Colonic mucosa (tissue), 4 donors: ENCODE results near the gene SPACA7. TPM values are rescaled to one million over a fixed set of nuclear protein-coding genes. Genes with fewer than 3 reads are reported as not detected.
"Not testable (repeated sequence)": the region's sequence is repeated elsewhere in the genome, so short reads cannot be mapped to it uniquely, and the experiment has no call there.

Experiments used
- DNase-seq: peaks from one replicate; pipeline ENCODE4 v3.0.0-alpha.2; 2020
- H3K27ac ChIP-seq: fragments of 200-600 bp; one replicate; pipeline ENCODE4 v1.8.0; 2021
- H3K27me3 ChIP-seq: fragments of 200-600 bp; one replicate; pipeline ENCODE4 v1.8.0; 2021
- H3K36me3 ChIP-seq: fragments of 200-600 bp; one replicate; pipeline ENCODE4 v1.8.0; 2021
- H3K4me1 ChIP-seq: fragments of 200-600 bp; one replicate; pipeline ENCODE4 v1.8.0; 2021; ENCODE audit warnings: mild to moderate bottlenecking
- H3K4me3 ChIP-seq: fragments of 200-600 bp; one replicate; pipeline ENCODE4 v1.8.0; 2021
- H3K9ac ChIP-seq, 2 donors: one replicate each; pipeline ENCODE4 v1.7.0; 2013; ENCODE audit warnings: control low read depth in 2 of 2, low read depth in 2 of 2, low read length in 2 of 2
- H3K9me3 ChIP-seq: fragments of 200-600 bp; one replicate; pipeline ENCODE4 v1.8.0; 2021
- CTCF ChIP-seq: fragments of 200-600 bp; IDR thresholded peaks from one replicate; pipeline ENCODE4 v1.8.0; 2022; ENCODE audit warnings: antibody characterized with exemption, mild to moderate bottlenecking
- intact Hi-C: fragments of 100-400 bp; cut with DNase I; formaldehyde crosslinking; loops from one replicate; pipeline ENCODE4 v1.14.1; 2022
- total RNA-seq, 2 donors: library from RNA; stranded (reverse); fragmentation: NEBNext Ultra II Directional in 1 of 2; extraction: Animal tissue kit (Norgen Biotek cat#: 25700) in 1 of 2; gene quantifications; one replicate each; pipeline ENCODE4 v1.2.1, GENCODE V29; 2021
- donor health status: healthy.
- donor health status: DM: no; HTN: no; CAD: no.
- donor health status: DM: no; HTN: no; CAD: no.

Gene SPACA7
- total RNA-seq, 2 donors from 2014 or later: not detected

- Histone ChIP-seq H3K27me3 (no peaks in the 10 kb centered on the region), H3K9ac (no peak overlapping the region), H3K9me3 (no peaks in the 10 kb centered on the region), H3K27ac (no peak overlapping the region), H3K4me3 (no peak overlapping the region), H3K4me1 (no peaks in the 10 kb centered on the region), H3K36me3 (no peaks in the 10 kb centered on the region)
- intact Hi-C loops: no loop called here
- no peak for TF ChIP-seq CTCF
- DNase-seq: no peak
Measured at GRCh38 chr13:112397108-112397507, 21.0 kb downstream of the SPACA7 start.

- DNase-seq, intact Hi-C loops, H3K27me3 ChIP-seq, H3K4me1 ChIP-seq, H3K27ac ChIP-seq, H3K9me3 ChIP-seq, H3K36me3 ChIP-seq, H3K4me3 ChIP-seq, H3K9ac ChIP-seq: not testable (repeated sequence)
Measured at GRCh38 chr13:112398347-112398746, 22.2 kb downstream of the SPACA7 start.

GRCh38 chr13:112409828-112410227 is 33.7 kb downstream of the SPACA7 start:
- H3K9me3 ChIP-seq, H3K36me3 ChIP-seq, H3K27me3 ChIP-seq, H3K9ac ChIP-seq, H3K4me1 ChIP-seq, H3K4me3 ChIP-seq, intact Hi-C loops, H3K27ac ChIP-seq, DNase-seq: not testable (repeated sequence)

- intact Hi-C loops: no loop called here
- Histone ChIP-seq H3K27ac (no peak overlapping the region), H3K9ac (no peak overlapping the region), H3K36me3 (no peaks in the 10 kb centered on the region), H3K9me3 (no peaks in the 10 kb centered on the region), H3K27me3 (no peaks in the 10 kb centered on the region), H3K4me1 (no peaks in the 10 kb centered on the region), H3K4me3 (no peak overlapping the region)
- no peak for DNase-seq
- no peak for TF ChIP-seq CTCF
Measured at GRCh38 chr13:112416647-112417046, 40.5 kb downstream of the SPACA7 start.

- intact Hi-C loops: no loop called here
- DNase-seq: no peak
- no peaks in the 10 kb centered on the region for H3K4me1 ChIP-seq
- no peak overlapping the region for H3K27ac ChIP-seq
- TF ChIP-seq CTCF: no peak
- no peaks in the 10 kb centered on the region for H3K36me3 ChIP-seq
- H3K4me3 ChIP-seq: no peak overlapping the region
- H3K9ac ChIP-seq: no peak overlapping the region
- H3K27me3 ChIP-seq: no peaks in the 10 kb centered on the region
- no peaks in the 10 kb centered on the region for H3K9me3 ChIP-seq
Measured at GRCh38 chr13:112417079-112417478, 40.9 kb downstream of the SPACA7 start.

- intact Hi-C loops: no loop called here
- Histone ChIP-seq H3K36me3 (no peaks in the 10 kb centered on the region), H3K9ac (no peak overlapping the region), H3K4me3 (no peak overlapping the region), H3K27ac (no peak overlapping the region), H3K9me3 (no peaks in the 10 kb centered on the region), H3K27me3 (no peaks in the 10 kb centered on the region), H3K4me1 (no peaks in the 10 kb centered on the region)
- no peak for TF ChIP-seq CTCF
- no peak for DNase-seq
Measured at GRCh38 chr13:112424098-112424497, 47.9 kb downstream of the SPACA7 start.

GRCh38 chr13:112428704-112429103 is 52.5 kb downstream of the SPACA7 start:
- no peaks in the 10 kb centered on the region for H3K9me3 ChIP-seq
- no peak overlapping the region for H3K9ac ChIP-seq
- no peak for TF ChIP-seq CTCF
- H3K27me3 ChIP-seq: no peaks in the 10 kb centered on the region
- no peak overlapping the region for H3K27ac ChIP-seq
- intact Hi-C loops: no loop called here
- H3K36me3 ChIP-seq: no peaks in the 10 kb centered on the region
- no peak overlapping the region for H3K4me3 ChIP-seq
- DNase-seq: no peak
- no peaks in the 10 kb centered on the region for H3K4me1 ChIP-seq
